Measurements from ENCODE around the gene SH3RF1.
"Not testable (repeated sequence)": the region's sequence is repeated elsewhere in the genome, so short reads cannot be mapped to it uniquely, and the experiment has no call there.

Gene SH3RF1

DNA sequence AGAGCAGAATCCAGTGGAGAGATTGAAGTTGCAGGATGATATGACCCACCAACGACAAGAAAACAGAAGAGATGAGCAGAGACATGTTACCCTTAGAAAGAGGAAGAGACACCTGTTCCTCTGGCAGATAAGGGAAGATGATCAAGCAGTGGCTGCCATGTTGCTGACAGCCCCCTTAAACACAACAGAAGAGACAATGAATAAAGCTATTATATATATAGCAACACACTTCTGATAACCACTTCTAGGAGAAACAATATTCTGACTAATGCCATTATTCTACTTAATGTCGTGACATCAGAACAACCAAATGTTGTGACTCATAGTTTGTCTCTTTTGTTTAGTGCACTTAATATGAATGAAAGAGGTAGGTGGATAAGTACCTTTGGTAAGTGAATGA is 44.9 kb downstream of the SH3RF1 start:
- DNase-seq (ENCODE audit: low spot score), result no peak

DNA sequence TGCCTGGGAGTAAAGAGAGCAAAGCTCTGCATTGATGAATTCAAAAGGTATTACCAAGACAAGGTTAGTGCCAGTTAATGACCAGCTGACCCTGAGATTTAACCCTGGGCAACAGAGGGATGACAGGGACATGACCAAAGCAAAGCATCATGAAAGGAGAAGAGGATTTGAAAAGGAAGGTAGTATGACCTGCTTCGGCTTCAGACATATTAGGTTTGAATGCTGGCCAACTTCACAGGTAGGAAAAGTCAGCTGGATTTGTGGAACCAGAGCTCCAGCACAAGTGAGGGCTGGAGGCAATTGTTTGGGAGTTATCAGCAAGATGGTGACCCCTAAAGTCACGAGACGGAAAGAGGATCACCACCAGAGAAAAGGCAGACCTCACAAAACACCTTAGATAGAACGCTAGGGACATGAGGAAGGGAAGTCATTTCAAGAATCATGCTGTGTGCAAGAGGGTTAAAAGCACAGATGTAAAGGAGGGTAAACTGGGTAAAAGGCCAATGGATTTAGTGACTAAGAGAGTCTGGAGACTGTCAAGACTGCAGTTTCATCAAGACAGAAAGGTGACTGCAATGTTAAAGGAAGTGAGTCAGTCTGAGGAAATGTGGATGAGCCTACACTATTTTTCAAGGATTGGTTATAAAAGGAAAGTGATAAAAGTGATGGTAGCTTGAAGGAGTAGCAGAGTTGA is 45.6 kb downstream of the SH3RF1 start:
- DNase-seq (ENCODE audit: low spot score), result no peak

- DNase-seq (ENCODE audit: low spot score), result no peak
Measured at GRCh38 chr4:169222761-169223160, 48.0 kb downstream of the SH3RF1 start.

GRCh38 chr4:169221662-169222061 is 49.1 kb downstream of the SH3RF1 start:
- DNase-seq (ENCODE audit: low spot score), result no peak

- DNase-seq (ENCODE audit: low spot score), result no peak
Measured at GRCh38 chr4:169220854-169221411, 49.8 kb downstream of the SH3RF1 start.

GRCh38 chr4:169220447-169220846 is 50.3 kb downstream of the SH3RF1 start:
- DNase-seq (ENCODE audit: low spot score), result no peak

DNA sequence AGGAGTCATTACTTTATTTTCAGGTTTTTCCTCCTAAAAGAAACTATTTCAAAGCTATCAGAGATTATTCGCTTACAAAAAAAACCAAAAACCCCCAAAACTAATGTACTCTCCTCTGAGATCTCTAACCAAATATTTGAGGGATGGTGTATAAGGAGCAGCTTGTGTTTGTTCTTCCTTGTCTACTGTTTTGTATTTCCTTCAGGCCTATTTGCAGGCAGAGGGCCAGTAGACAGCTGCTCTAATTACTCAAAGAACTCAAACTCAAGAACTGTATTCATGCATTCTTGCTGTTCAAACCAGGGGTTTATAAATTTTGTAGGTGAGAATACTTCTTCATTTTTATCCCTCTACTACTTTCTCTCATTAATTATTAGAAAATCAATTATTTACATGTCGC is 51.3 kb downstream of the SH3RF1 start:
- no peak for DNase-seq (ENCODE audit: low spot score)

DNA sequence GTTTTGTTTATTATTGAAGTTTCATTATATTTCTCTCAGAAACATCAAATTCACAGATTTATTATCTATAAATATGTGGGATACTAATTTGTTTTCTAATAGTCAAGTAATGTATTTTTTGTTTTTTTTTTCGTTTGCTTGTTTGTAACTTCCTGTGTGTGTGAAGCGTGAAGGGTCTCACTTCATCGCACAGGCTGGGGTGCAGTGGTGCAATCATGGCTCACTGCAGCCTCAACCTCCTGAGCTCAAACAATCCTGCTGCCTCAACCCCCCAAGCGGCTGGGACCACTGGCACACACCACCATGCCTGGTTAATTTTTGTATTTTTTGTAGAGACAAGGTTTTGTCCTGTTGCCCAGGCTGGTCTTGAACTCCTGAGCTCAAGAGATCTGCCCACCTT is 55.1 kb downstream of the SH3RF1 start:
- no peak for DNase-seq (ENCODE audit: low spot score)

- DNase-seq (ENCODE audit: low spot score), result no peak
Measured at GRCh38 chr4:169212981-169213380, 57.8 kb downstream of the SH3RF1 start.

DNA sequence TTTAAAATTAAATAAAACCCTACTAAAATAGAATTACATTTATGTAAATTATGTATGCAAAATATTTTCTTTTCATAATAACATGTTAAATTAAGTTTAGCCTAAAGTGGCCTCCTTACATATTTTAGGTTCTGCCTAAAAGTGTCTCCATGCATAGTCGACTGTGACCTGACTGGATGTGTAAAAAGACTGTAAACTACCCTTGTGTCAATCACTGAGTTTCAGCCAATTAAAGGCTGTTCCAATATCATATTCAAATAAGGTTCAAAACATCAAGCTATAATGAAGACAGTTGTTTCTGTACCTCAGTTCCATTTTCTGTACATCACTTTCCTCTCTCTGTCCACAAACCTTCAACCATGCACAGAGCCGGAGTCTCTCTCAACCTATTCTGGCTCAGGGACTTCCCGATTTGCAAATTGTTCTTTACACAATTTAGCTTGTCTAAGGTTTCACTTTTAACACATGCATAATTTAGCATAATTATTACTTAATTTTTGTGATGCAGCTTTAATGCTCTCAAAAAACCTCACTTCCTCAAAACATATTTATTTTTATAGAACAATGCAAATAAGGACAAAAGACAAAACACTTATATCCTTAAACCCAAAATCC is 60.1 kb downstream of the SH3RF1 start:
- DNase-seq (ENCODE audit: low spot score), result no peak

DNA sequence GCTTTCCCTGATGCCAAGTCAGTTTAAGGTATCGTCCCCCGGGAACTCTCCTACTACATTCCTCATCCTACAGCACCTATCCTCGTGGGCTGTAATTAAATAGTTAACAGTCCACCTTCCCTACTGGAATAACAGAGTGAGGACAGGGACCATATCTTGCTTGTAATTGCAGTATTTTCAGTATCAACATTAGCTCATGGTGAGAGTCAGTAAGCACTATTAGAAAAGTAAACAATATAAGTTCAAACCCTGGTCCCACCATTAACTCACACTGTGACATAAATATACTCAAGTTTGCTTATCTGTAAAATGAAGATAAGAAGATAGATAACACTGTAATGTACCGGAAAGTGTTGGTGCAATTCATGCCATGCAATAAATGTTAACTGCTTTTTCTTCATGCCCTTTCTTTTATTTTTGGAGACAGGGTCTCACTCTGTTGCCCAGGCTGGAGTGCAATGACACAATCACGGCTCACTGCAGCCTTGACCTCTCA is 61.3 kb downstream of the SH3RF1 start:
- no peak for DNase-seq (ENCODE audit: low spot score)

GRCh38 chr4:169208516-169208915 is 62.2 kb downstream of the SH3RF1 start:
- no peak for DNase-seq (ENCODE audit: low spot score)

GRCh38 chr4:169208090-169208455 is 62.7 kb downstream of the SH3RF1 start:
- DNase-seq (ENCODE audit: low spot score), result no peak

DNA sequence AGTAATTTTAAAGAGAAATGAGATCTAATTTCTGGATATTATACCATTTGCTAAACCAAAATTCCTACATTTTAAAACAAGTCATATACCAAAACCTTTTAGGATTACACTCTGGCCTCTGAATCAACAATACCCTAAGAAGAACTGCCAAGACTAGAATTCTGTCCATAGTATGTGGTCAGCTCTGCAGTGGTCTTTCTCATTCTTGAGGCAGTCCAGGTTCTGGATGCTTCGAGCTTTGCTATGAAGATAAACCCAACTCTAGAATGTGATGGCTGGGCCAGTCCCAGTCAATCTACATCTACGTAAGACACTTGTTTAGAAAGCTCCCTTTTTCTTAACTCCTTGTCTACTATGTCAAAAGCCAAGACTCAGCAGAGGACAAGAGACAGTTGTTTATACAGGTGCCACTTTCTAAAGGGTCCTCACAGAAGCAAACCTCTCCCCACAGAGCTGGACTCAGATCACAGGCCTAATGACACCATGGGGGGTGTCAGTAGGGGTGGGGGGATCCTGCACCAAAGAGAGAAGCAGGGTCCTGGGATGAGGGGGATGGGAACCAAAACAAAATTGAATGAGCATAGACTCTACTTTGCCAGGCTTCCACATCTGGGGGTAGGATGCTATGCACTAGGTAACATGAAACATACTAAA is 63.2 kb downstream of the SH3RF1 start:
- DNase-seq (ENCODE audit: low spot score), result no peak

GRCh38 chr4:169205744-169206080 is 65.0 kb downstream of the SH3RF1 start:
- DNase-seq (ENCODE audit: low spot score), result no peak

- DNase-seq (ENCODE audit: low spot score), result no peak
Measured at GRCh38 chr4:169205075-169205743, 65.5 kb downstream of the SH3RF1 start.

DNA sequence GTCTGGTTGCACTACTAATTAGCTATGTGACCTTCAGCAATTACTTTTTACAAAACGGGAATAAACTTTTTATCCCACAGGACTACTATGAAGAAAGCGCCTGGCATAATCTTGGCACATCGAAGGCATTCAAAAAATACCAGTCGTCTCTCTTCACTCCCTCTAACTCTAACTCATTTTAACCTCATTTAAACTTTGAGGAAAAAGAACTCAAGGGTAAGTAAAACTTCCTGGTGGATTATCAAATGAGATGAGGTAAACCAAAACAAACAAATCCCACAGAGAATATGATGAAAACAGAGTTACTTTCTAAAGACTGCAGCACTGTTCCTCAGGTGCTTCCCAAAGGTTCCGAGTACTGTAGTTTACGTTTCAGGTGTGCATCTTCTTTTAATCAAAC is 66.9 kb downstream of the SH3RF1 start:
- no peak for DNase-seq (ENCODE audit: low spot score)

GRCh38 chr4:169203278-169203677 is 67.5 kb downstream of the SH3RF1 start:
- not testable (repeated sequence) for DNase-seq (ENCODE audit: low spot score)

GRCh38 chr4:169202878-169203277 is 67.9 kb downstream of the SH3RF1 start:
- DNase-seq (ENCODE audit: low spot score), result no peak

GRCh38 chr4:169202145-169202699 is 68.5 kb downstream of the SH3RF1 start:
- DNase-seq (ENCODE audit: low spot score), result no peak

- no peak for DNase-seq (ENCODE audit: low spot score)
Measured at GRCh38 chr4:169201222-169202144, 69.3 kb downstream of the SH3RF1 start.

All from globus pallidus (tissue), 1 donor.